HG03521 (cell line): ENCODE measurements around the gene ZBTB43.

ENCODE experiments used
- ATAC-seq: cut with Tn5 transposase; IDR thresholded peaks from one replicate; pipeline ENCODE4 v1.9.1; 2021; ENCODE audit warnings: mild to moderate bottlenecking, moderate library complexity; ENCODE audit not compliant: unreplicated experiment

The ZBTB43 gene

GRCh38 chr9:126882746-126883145 is 77.9 kb downstream of the ZBTB43 start:
- no peak for ATAC-seq

- no peak for ATAC-seq
These were observed 78.8 kb downstream of the ZBTB43 start for GRCh38 chr9:126883636-126884035.

- no peak for ATAC-seq
These were observed 80.3 kb downstream of the ZBTB43 start for GRCh38 chr9:126885131-126885641.

GRCh38 chr9:126886034-126886822 is 81.4 kb downstream of the ZBTB43 start:
- no peak for ATAC-seq

GRCh38 chr9:126886897-126887296 is 82.1 kb downstream of the ZBTB43 start:
- no peak for ATAC-seq
